Measurements from ENCODE around the gene LCN12. TPM values are rescaled to one million over a fixed set of nuclear protein-coding genes. Genes with fewer than 3 reads are reported as not detected.

LCN12 gene
- total RNA-seq, 1 experiment from 2014 or later = 2.5 TPM

GRCh38 chr9:136991993-136992818, 40.1 kb downstream of the LCN12 start, which contains the start of gene PAXX:
Gene PAXX (plus strand): TSS chr9:136992422. CDS start chr9:136992444, 22 bp downstream.
- POLR2A ChIA-PET = interaction anchor here (0.6 kb wide), 2 partner anchors 92 to 158 kb away, joined by 7 to 13 read pairs; no protein-coding TSS in a partner anchor
- BruUV-seq (replicated peaks) = no TSS peak
- intact Hi-C loops (cut with micrococcal nuclease; ENCODE audit: unreplicated experiment) = no loop called here
- CTCF ChIA-PET = interaction anchor here (0.6 kb wide), 1 partner anchor 44 kb away, joined by 4 read pairs; no protein-coding TSS in a partner anchor
- peak within 1 kb of the TSS; percentile 77 for H3K27ac ChIP-seq (ENCODE audit: low read length)
- no peaks in the 10 kb centered on the region; the same call in 1 of the 2 replicates for H3K36me3 ChIP-seq (ENCODE audit: control insufficient read depth, insufficient read depth, low read length)
- no peaks in the 10 kb centered on the region for H3K27me3 ChIP-seq (ENCODE audit: control insufficient read depth, insufficient read depth, low read length)
- TF ChIP-seq TCF7L2 (IDR thresholded peaks at IDR 0.05; ENCODE audit: low read depth, low read length) = no peak
- TF ChIP-seq SIN3A (IDR thresholded peaks at IDR 0.05; ENCODE audit: borderline replicate concordance, insufficient read depth, low read depth, low read length) = peak; percentile 55; the same call in 1 of the 2 replicates
- in situ Hi-C loops (cut with HindIII; ENCODE audit: low pct_unique_long_range_greater_than_20kb, low sequenced_read_pairs) = no loop called here
- peak; percentile 87 for ATAC-seq
- no peaks in the 10 kb centered on the region for H3K9me3 ChIP-seq (ENCODE audit: control insufficient read depth, insufficient read depth, low read depth, low read length)
- H3K4me1 ChIP-seq (ENCODE audit: control insufficient read depth, insufficient read depth, low read length) = peaks cover 17% of the 10 kb centered on the region
- peak within 1 kb of the TSS; percentile 68 to 78 for H3K4me3 ChIP-seq (ENCODE audit: low read depth in 2 of 2, low read length in 2 of 2)
- DNase-seq (ENCODE audit: low read depth, low spot score) = no peak

GRCh38 chr9:136992819-136993369, 40.8 kb downstream of the LCN12 start:
- no peaks in the 10 kb centered on the region for H3K27me3 ChIP-seq (ENCODE audit: control insufficient read depth, insufficient read depth, low read length)
- peak overlapping the region; percentile 71 for H3K27ac ChIP-seq (ENCODE audit: low read length)
- POLR2A ChIA-PET = no interaction called here
- H3K36me3 ChIP-seq (ENCODE audit: control insufficient read depth, insufficient read depth, low read length) = no peaks in the 10 kb centered on the region; the same call in 1 of the 2 replicates
- H3K9me3 ChIP-seq (ENCODE audit: control insufficient read depth, insufficient read depth, low read depth, low read length) = no peaks in the 10 kb centered on the region
- no peak for ATAC-seq
- CTCF ChIA-PET = no interaction called here
- peaks cover 17% of the 10 kb centered on the region for H3K4me1 ChIP-seq (ENCODE audit: control insufficient read depth, insufficient read depth, low read length)
- TSS peak; percentile 99 for BruUV-seq (replicated peaks)
- intact Hi-C loops (cut with micrococcal nuclease; ENCODE audit: unreplicated experiment) (no loop called here), in situ Hi-C loops (cut with HindIII; ENCODE audit: low pct_unique_long_range_greater_than_20kb, low sequenced_read_pairs) (no loop called here)
- no peak for DNase-seq (ENCODE audit: low read depth, low spot score)
- TF ChIP-seq SIN3A (IDR thresholded peaks at IDR 0.05; ENCODE audit: borderline replicate concordance, insufficient read depth, low read depth, low read length) (no peak), CTCF (IDR thresholded peaks at IDR 0.05) (no peak), POLR2AphosphoS5 (IDR thresholded peaks at IDR 0.05; ENCODE audit: low read depth, low read length) (no peak), REST (IDR thresholded peaks at IDR 0.05; ENCODE audit: insufficient read depth in 1 of 2, low read depth in 2 of 2, low read length in 1 of 2) (no peak), TCF7L2 (IDR thresholded peaks at IDR 0.05; ENCODE audit: low read depth, low read length) (no peak)
- H3K4me3 ChIP-seq (ENCODE audit: low read depth in 2 of 2, low read length in 2 of 2) = peak overlapping the region; percentile 68 to 78

Data from Panc1 (cell line).